ENCODE measurements around the gene ISOC2.
"Not testable (repeated sequence)": the region's sequence is repeated elsewhere in the genome, so short reads cannot be mapped to it uniquely, and the experiment has no call there.

Gene ISOC2

DNA sequence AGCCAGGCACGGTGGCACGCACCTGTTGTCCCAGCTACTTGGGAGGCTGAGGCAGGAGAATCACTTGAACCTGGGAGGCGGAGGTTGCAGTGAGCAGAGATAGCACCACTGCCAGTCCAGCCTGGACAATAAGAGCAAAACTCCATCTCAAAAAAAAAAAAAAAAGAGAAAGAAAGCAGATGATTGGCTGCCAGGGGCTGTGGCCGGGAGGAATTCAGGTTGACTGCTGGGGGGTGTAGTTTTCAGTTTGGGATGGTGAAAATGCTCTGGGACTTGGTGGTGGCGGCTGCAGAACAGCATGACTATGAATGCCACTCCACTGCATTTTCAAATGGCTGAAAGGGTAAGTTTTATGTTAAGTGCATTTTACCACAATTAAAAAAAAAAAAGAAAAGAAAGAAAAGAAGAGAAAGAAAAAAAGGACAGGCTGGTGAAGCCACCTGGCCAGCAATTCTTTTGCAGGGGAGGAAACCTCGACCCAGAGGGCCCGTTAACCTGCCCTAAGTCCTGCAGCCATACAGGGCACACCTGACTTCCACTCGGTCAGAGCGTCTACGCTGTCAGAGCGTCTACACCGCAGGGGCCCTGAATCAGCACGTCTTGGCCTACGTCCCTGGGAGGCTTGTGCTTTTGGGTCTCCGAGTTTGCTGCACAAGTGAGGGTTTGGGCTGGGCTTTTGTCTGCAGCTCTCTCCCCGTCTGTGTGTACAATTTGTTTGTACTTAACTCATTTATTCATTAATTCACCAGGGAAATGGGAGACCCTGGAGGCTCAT lies 3.6 kb downstream of the ISOC2 start:
- no peak for DNase-seq (ENCODE audit: low read depth in 2 of 2)

DNA sequence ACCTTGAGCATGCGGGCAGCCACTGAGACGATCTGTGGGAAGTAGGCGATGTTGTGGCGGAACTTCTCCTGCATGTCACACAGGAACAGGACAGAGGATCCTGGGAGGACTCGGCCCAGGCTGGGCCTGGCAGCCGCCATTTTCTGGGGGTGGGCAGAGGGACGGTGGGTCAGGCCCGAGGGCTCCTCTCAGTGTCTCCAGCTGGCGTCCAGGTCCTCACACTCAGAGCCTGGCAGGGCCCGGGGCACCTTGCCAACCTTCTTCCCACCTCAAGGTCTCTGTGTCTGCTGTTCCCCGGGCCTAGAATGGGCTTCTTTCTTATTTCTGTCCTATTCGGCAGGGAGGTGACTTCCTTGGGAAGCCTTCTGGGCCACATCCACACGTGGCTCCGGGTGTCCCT lies 5.1 kb downstream of the ISOC2 start:
- no peak for DNase-seq (ENCODE audit: low read depth in 2 of 2)

GRCh38 chr19:55455576-55456235 lies 5.7 kb downstream of the ISOC2 start:
- no peak for DNase-seq (ENCODE audit: low read depth in 2 of 2)

- DNase-seq (ENCODE audit: low read depth in 2 of 2): peak in 1 of 2 donors; percentile 53
Observed at GRCh38 chr19:55454787-55455243, 6.6 kb downstream of the ISOC2 start.

GRCh38 chr19:55453511-55454260 lies 7.8 kb downstream of the ISOC2 start:
- DNase-seq (ENCODE audit: low read depth in 2 of 2): no peak

- DNase-seq (ENCODE audit: low read depth in 2 of 2): peak in 1 of 2 donors; percentile 35
Observed at GRCh38 chr19:55452749-55453346, 8.6 kb downstream of the ISOC2 start.

DNA sequence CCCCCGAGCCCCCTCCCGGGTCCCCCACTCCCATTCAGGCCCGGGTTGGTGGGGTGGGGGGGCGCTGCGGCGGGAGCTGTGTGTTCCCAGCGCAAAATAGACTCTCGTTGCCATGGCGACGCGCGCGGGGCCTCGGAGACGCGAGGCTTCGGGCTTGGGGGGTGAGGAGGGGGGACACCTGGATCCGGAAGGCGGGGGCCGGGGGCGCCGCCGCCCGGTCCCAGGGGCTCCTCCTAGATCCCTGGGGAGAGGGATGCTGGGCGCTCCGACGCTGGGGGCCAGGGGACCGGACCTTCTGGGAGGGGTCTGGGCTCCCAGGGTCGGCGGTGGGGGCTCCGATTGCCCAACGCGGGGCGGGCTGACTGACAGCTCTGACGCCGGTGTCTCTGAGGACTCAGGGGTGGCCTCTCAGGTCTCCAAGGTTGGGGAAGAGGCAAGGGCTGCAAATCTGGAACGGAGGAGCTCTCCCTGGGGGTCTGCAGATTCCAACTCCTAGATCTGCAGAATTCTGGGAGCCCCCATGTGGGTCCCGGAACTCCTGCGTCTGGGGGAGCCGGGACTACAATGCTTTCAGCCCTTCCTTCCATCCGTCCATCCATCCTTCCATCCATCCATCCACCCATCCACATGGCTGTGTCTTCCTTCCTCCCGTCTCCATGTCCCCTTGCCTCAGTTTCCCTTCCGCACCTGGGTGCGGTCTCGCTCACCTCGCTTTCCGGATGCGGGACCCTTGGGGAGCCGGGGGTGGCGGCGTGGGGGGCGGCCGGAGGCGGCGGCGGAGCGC lies 9.3 kb downstream of the ISOC2 start:
- DNase-seq (ENCODE audit: low read depth in 2 of 2): no peak

GRCh38 chr19:55451163-55451964 lies 10.1 kb downstream of the ISOC2 start:
- no peak for DNase-seq (ENCODE audit: low read depth in 2 of 2)

- no peak for DNase-seq (ENCODE audit: low read depth in 2 of 2)
Observed at GRCh38 chr19:55449469-55449868, 12.0 kb downstream of the ISOC2 start.

GRCh38 chr19:55448175-55448490 lies 13.3 kb downstream of the ISOC2 start:
- not testable (repeated sequence) for DNase-seq (ENCODE audit: low read depth in 2 of 2)

DNA sequence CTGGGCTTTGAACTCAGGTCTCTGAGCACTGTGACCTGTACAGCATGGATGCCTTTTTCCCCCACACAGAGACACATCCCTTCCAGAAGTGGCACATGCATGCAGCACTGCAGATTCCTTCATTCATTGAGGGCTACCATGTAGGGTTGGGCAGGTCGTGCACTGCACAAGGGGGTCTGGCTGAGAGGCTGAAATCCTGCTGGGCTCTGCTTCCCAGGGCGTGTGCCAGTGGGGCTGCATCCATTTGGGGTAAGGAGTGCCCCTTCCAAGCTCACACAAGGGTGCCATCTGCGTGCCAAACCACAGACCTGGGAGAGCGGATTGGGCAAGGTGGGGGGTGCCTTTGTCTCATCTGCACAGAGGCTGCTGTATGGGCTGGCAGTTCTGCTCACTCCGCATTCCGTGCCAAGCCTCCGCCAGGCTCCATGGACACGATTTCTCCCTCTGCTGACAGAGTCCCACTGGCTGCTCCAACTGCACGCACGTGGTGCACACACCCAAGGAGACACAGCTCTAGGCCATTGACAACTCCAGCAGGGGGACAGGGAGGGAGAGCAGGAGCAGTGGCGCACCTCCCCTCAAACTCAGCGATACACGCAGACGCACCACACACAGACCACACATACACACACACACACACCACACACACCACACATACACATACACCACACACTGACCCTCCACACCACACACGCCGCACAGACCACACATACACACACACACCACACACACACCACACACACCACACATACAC lies 13.8 kb downstream of the ISOC2 start:
- no peak for DNase-seq (ENCODE audit: low read depth in 2 of 2)

- no peak for DNase-seq (ENCODE audit: low read depth in 2 of 2)
Observed at GRCh38 chr19:55446060-55446459, 15.4 kb downstream of the ISOC2 start.

GRCh38 chr19:55444646-55445045 lies 16.8 kb downstream of the ISOC2 start:
- DNase-seq (ENCODE audit: low read depth in 2 of 2): no peak

DNA sequence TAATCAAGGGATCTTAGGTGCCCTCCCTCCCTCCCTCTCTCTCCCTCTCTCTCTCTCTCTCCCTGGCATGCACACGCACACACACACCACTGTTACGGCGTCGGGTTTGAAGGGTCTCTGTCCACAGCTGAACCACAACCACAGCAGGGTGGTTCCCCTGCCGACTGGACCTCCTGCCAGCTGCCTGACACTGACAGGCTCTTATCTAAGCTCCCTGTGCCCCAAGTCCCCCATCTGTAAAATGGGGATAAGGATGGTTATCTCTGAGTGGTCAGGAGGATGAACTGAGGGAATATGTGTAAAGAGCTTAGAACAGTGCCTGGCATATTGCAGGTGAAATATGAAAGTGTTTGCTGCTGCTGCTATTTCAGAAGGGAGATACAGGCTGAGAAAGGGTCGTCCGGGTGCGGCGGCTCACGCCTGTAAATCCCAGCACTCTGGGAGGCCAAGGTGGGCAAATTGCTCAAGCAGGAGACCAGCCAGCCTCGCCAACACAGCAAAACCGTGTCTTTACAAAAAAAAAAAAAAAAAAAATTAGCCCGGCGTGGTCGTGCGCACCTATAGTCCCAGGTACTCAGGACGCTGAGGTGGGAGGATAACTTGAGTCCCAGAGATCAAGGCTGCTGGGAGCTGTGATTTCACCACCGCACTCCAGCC lies 17.5 kb downstream of the ISOC2 start:
- no peak for DNase-seq (ENCODE audit: low read depth in 2 of 2)

DNA sequence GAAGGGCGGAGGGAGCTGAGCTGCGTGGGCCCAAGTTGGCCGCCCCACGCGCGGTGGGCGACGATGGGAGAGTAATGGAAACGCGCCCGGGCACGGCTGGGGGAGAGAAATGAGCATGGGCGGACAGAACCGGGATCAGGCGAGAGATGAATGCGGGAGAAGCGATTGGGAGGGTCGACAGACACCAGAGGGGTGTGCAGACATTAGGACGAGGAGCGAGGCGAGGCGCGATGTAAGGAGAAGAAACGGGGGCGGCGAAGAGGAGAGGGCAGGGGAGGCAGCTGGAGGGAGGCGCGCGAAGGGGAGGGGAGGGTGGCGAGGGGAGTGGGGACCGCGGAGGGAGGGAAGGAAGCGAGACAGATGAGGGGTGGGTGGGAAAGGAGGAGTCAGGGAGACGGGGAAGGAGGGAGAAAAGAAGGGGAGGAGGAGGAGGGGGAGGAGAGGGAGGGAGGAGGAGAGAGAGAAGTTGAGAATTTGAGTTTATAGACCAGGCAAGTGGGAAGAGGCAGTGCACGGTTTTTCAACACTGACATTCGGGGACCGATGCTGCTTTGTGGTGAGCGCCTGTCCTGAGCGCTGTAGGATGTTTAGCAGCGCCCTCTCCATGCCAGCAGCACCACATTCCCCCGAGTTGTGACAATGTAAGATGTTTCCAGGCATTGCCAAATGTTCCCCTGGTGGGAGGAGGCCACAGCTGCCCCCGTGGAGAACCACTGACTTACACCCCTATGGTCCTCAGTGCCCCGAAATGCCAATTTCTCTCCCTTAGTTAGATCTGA lies 18.2 kb downstream of the ISOC2 start, which contains the start of gene SHISA7:
Gene SHISA7 (minus strand): TSS at position 256 of the 779 bp plus-strand sequence. CDS start 437 bp downstream, outside the sequence.
- no peak for DNase-seq (ENCODE audit: low read depth in 2 of 2)

- no peak for DNase-seq (ENCODE audit: low read depth in 2 of 2)
Observed at GRCh38 chr19:55442372-55442961, 19.0 kb downstream of the ISOC2 start.

DNA sequence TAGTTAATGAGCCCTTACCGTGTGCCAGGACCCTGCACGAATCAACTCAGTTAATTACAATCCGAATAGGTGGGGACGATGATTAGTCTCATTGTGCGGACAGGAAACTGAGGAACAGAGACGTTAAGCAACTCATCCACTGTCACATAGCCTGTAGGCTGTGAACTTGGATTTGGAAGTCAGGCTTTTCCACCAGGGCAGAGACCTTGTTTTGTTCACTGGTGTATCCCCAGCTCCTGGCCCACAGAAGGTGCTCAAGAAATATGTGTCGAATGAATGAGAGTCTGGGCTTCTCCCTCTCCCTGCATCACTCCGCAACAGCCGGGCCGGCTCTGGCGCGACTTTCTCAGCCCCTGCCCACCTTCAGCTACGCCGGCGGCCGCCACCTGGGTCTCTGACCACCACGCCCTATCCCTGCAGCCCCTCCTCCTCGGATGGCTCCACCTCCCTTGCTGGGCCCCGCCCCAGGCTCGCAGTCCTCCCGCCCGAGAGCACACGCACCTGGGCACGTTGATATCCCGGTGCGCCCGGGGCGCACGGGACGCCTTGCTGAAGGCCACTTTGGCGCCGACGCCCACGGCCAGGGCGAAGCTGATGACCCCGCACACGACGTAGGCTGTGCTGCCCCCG lies 19.6 kb downstream of the ISOC2 start:
- no peak for DNase-seq (ENCODE audit: low read depth in 2 of 2)

DNA sequence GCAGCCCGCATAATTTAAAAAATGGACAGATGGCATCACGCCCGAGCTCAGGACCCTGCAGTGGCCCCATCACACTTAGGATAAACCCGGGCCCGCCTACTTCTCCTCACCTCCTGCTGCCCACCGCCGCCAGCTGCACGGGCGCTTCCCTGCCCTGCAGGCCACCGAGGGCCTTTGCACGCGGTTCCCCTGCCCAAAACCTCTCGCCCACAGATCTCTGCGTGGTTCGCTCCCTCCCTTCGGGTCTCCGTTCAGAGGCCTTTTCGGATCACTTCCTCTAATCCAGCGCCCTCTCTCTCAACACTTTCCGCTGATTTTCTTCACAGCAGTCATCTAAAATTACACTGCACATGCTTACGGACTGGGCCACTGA lies 20.1 kb downstream of the ISOC2 start:
- DNase-seq (ENCODE audit: low read depth in 2 of 2): no peak
